ENCODE measurements around the gene CETP. TPM values are rescaled to one million over a fixed set of nuclear protein-coding genes. Genes with fewer than 3 reads are reported as not detected.

The CETP gene
- total and polyA plus RNA-seq, 2 of the 13 experiments (the other 11 are each of a cell fraction or from before 2014, with no cell fraction given): 0.31 to 9.8 TPM

GRCh38 chr16:56918467-56919012, 43.2 kb upstream of the CETP start:
- ChIA-PET POLR2A (interaction anchor here (0.9 to 8.7 kb wide), 7 partner anchors 8 to 104 kb away, joined by 3 to 232 read pairs (median 7); partner anchors contain the start of gene HERPUD1), CTCF (ENCODE audit: low intra/inter-chr PET ratio, low total read pairs) (no interaction called here)
- Histone ChIP-seq H3K79me2 (ENCODE audit: insufficient read depth, low read length) (no peaks in the 10 kb centered on the region), H3K36me3 (replicated peaks in 1 of 2; ENCODE audit: control insufficient read depth in 1 of 2, insufficient read depth in 2 of 2, low read length in 2 of 2) (no peaks in the 10 kb centered on the region), H3K4me1 (ENCODE audit: insufficient read depth, low read length) (peaks cover 88% of the 10 kb centered on the region), H3K4me3 (replicated peaks in 1 of 3; ENCODE audit: insufficient read depth in 1 of 3, low read depth in 2 of 3, low read length in 3 of 3) (no peak overlapping the region), H3K9me3 (ENCODE audit: low read length) (no peaks in the 10 kb centered on the region), H3K27me3 (ENCODE audit: control insufficient read depth in 1 of 2, insufficient read depth in 2 of 2, low read length in 2 of 2) (no peaks in the 10 kb centered on the region), H3K27ac (ENCODE audit: extremely low read length, insufficient read depth, low read length) (peak overlapping the region; percentile 59), H2AFZ (ENCODE audit: low read length) (no peak overlapping the region), H3K4me2 (ENCODE audit: low read depth, low read length) (peak overlapping the region; percentile 54), H3K9ac (ENCODE audit: insufficient read depth, low read depth, low read length) (no peak overlapping the region), H4K20me1 (ENCODE audit: insufficient read depth, low read length) (no peaks in the 10 kb centered on the region)
- 88% methylated on average over 12 of the region's 12 CpGs for WGBS (ENCODE audit: low lambda C conversion rate)
- intact Hi-C loops (cut with micrococcal nuclease; ENCODE audit: unreplicated experiment): no loop called here
- no peak for ATAC-seq
- in situ Hi-C loops (cut with HindIII; ENCODE audit: extremely low pct_ligation_motif_present, low pct_unique_long_range_greater_than_20kb): no loop called here
- no peak for FAIRE-seq
- no peak for DNase-seq (ENCODE audit: low spot score)
- BruUV-seq (replicated peaks): no TSS peak
- TF ChIP-seq CREM (IDR thresholded peaks at IDR 0.05): no peak
- TF ChIP-seq CREM (CRISPR knock-in tag; IDR thresholded peaks at IDR 0.05): no peak
- TF ChIP-seq ATF7 (IDR thresholded peaks at IDR 0.05): no peak
- TF ChIP-seq ATF7 (CRISPR knock-in tag; IDR thresholded peaks at IDR 0.05): no peak
- TF ChIP-seq ZNF274 (CRISPR knock-in tag; IDR thresholded peaks at IDR 0.05): no peak
- no peak for TF ChIP-seq PITX1 (CRISPR knock-in tag; IDR thresholded peaks at IDR 0.05)
- TF ChIP-seq KDM2A (CRISPR knock-in tag; IDR thresholded peaks at IDR 0.05; ENCODE audit: borderline replicate concordance, low read depth): no peak
- TF ChIP-seq ZFY (CRISPR knock-in tag; IDR thresholded peaks at IDR 0.05): 0 out of 2 replicates have a peak, but pooled peaks have one; percentile 11
- no peak for TF ChIP-seq ZNF883 (CRISPR knock-in tag; IDR thresholded peaks at IDR 0.05; ENCODE audit: not compliant biosample characterization)
- TF ChIP-seq RNF219 (CRISPR knock-in tag; IDR thresholded peaks at IDR 0.05): no peak
- TF ChIP-seq SMAD3 (CRISPR knock-in tag; IDR thresholded peaks at IDR 0.05): no peak
- no peak for TF ChIP-seq ZNF891 (CRISPR knock-in tag; IDR thresholded peaks at IDR 0.05)
- TF ChIP-seq, protein P1, sequence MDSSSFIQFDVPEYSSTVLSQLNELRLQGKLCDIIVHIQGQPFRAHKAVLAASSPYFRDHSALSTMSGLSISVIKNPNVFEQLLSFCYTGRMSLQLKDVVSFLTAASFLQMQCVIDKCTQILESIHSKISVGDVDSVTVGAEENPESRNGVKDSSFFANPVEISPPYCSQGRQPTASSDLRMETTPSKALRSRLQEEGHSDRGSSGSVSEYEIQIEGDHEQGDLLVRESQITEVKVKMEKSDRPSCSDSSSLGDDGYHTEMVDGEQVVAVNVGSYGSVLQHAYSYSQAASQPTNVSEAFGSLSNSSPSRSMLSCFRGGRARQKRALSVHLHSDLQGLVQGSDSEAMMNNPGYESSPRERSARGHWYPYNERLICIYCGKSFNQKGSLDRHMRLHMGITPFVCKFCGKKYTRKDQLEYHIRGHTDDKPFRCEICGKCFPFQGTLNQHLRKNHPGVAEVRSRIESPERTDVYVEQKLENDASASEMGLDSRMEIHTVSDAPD (CRISPR knock-in tag; IDR thresholded peaks at IDR 0.05): no peak
- TF ChIP-seq, protein P2, sequence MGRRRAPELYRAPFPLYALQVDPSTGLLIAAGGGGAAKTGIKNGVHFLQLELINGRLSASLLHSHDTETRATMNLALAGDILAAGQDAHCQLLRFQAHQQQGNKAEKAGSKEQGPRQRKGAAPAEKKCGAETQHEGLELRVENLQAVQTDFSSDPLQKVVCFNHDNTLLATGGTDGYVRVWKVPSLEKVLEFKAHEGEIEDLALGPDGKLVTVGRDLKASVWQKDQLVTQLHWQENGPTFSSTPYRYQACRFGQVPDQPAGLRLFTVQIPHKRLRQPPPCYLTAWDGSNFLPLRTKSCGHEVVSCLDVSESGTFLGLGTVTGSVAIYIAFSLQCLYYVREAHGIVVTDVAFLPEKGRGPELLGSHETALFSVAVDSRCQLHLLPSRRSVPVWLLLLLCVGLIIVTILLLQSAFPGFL (CRISPR knock-in tag; IDR thresholded peaks at IDR 0.05): no peak
- TF ChIP-seq ZNF746 (CRISPR knock-in tag; IDR thresholded peaks at IDR 0.05): no peak
- no peak for TF ChIP-seq FIP1L1 (IDR thresholded peaks at IDR 0.05; ENCODE audit: borderline replicate concordance, insufficient read depth, low read depth, low read length)
- no peak for TF ChIP-seq ZNF333 (CRISPR knock-in tag; IDR thresholded peaks at IDR 0.05; ENCODE audit: borderline replicate concordance)
- no peak for TF ChIP-seq MATR3 (CRISPR knock-in tag; IDR thresholded peaks at IDR 0.05)
- no peak for TF ChIP-seq ZNF549 (CRISPR knock-in tag; IDR thresholded peaks at IDR 0.05)
- no peak for TF ChIP-seq FOXM1 (CRISPR knock-in tag; IDR thresholded peaks at IDR 0.05)
- TF ChIP-seq, protein P3, sequence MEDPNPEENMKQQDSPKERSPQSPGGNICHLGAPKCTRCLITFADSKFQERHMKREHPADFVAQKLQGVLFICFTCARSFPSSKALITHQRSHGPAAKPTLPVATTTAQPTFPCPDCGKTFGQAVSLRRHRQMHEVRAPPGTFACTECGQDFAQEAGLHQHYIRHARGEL (CRISPR knock-in tag; IDR thresholded peaks at IDR 0.05): no peak
- no peak for TF ChIP-seq TOPORS (CRISPR knock-in tag; IDR thresholded peaks at IDR 0.05)
- TF ChIP-seq ZNF501 (CRISPR knock-in tag; IDR thresholded peaks at IDR 0.05): 0 out of 2 replicates have a peak, but pooled peaks have one; percentile 4
